ENCODE results near the gene STRA6. TPM values are rescaled to one million over a fixed set of nuclear protein-coding genes. Genes with fewer than 3 reads are reported as not detected.

STRA6 gene
- total and polyA plus RNA-seq, 2 of the 8 experiments (the other 6 are each of a cell fraction or from before 2014, with no cell fraction given), result 9.3 to 14.5 TPM

GRCh38 chr15:74244822-74245341, 42.3 kb upstream of the STRA6 start (continued):
- TF ChIP-seq HDAC2 (IDR thresholded peaks at IDR 0.05; ENCODE audit: borderline replicate concordance in 1 of 2, low read depth in 2 of 2, low read length in 2 of 2) (no peak), RNF2 (IDR thresholded peaks at IDR 0.05; ENCODE audit: borderline replicate concordance, low read depth, low read length, missing control alignments, poor library complexity, severe bottlenecking) (no peak), MAFK (IDR thresholded peaks at IDR 0.05; ENCODE audit: low read depth, low read length) (no peak), USF2 (IDR thresholded peaks at IDR 0.05; ENCODE audit: low read length) (no peak), POLR2AphosphoS5 (IDR thresholded peaks at IDR 0.05; ENCODE audit: low read depth, low read length) (no peak), SP4 (IDR thresholded peaks at IDR 0.05; ENCODE audit: low read length) (no peak), YY1 (IDR thresholded peaks at IDR 0.05; ENCODE audit: low read depth, low read length) (no peak), E2F6 (IDR thresholded peaks at IDR 0.05) (no peak), ATF2 (IDR thresholded peaks at IDR 0.05; ENCODE audit: low read length) (no peak), FOSL1 (IDR thresholded peaks at IDR 0.05; ENCODE audit: insufficient read depth, low read depth, low read length) (no peak), SP2 (IDR thresholded peaks at IDR 0.05; ENCODE audit: low read length) (no peak)

Measured in H1 (cell line).